B cell (primary cell): ENCODE measurements around the gene PPP6R3. TPM values are rescaled to one million over a fixed set of nuclear protein-coding genes. Genes with fewer than 3 reads are reported as not detected.

Experiments used
- ATAC-seq: fragments of 200-7000 bp; cut with Tn5 transposase; one replicate; pipeline ENCODE4 v1.10.0; 2021; ENCODE audit warnings: low read depth, mild to moderate bottlenecking, moderate number of reproducible peaks, moderate library complexity
- CTCF ChIA-PET: fragments of 350-600 bp; sonication (Branson Sonifier 250); formaldehyde crosslinking; loops from one replicate; lab custom pipeline; 2021; ENCODE audit warnings: antibody characterized with exemption, inconsistent platforms; lab: Charles Lee
- POLR2A ChIA-PET: fragments of 350-600 bp; sonication (Branson Sonifier 250); formaldehyde crosslinking; loops from one replicate; lab custom pipeline; 2021; ENCODE audit warnings: antibody characterized with exemption; lab: Charles Lee
- DNase-seq: peaks from one replicate; pipeline ENCODE4 v3.0.0; 2013
- H2AFZ ChIP-seq: 2 replicates; pipeline ENCODE4 v1.6.1; 2012; ENCODE audit warnings: mild to moderate bottlenecking, low read depth, low read length; ENCODE audit not compliant: insufficient read depth, poor library complexity, severe bottlenecking
- H3K27ac ChIP-seq, 2 donors: 1 replicate in 1 of 2; 2 replicates in 1 of 2; pipeline ENCODE4 v1.5.1; 2012 to 2013; ENCODE audit warnings: low read length in 2 of 2, mild to moderate bottlenecking in 2 of 2, moderate library complexity in 1 of 2
- H3K27me3 ChIP-seq, 4 experiments: fragments of 200-600 bp in 1 of 4; sonication (generic) in 1 of 4; replicated peaks in 1 of 4; 1 replicate in 2 of 4; 2 replicates in 2 of 4; pipeline versions ENCODE4 v1.6.1 to v1.7.0; 2013 to 2016; ENCODE audit warnings: low read length in 3 of 4, mild to moderate bottlenecking in 2 of 4, mixed read lengths in 1 of 4, moderate library complexity in 1 of 4; ENCODE audit not compliant: insufficient read depth in 4 of 4, control insufficient read depth in 3 of 4; ENCODE audit errors: control extremely low read depth in 1 of 4
- H3K36me3 ChIP-seq, 2 experiments: replicated peaks in 1 of 2; 1 replicate in 1 of 2; 2 replicates in 1 of 2; pipeline versions ENCODE4 v1.6.1 to v1.7.1; 2013; ENCODE audit warnings: low read length in 1 of 2; ENCODE audit not compliant: insufficient read depth in 2 of 2, control insufficient read depth in 1 of 2; ENCODE audit errors: control extremely low read depth in 1 of 2, extremely low read depth in 1 of 2
- H3K4me1 ChIP-seq, 2 donors: fragments of 200-600 bp in 1 of 2; sonication (generic) in 1 of 2; 1 replicate in 1 of 2; 2 replicates in 1 of 2; pipeline versions ENCODE4 v1.5.1 to v1.6.1; 2013 to 2017; ENCODE audit warnings: low read length in 2 of 2; ENCODE audit not compliant: control insufficient read depth in 2 of 2, insufficient read depth in 2 of 2
- H3K4me2 ChIP-seq: replicated peaks from 2 replicates; pipeline ENCODE3; 2012; ENCODE audit warnings: mild to moderate bottlenecking, low read depth, low read length; ENCODE audit not compliant: poor library complexity, severe bottlenecking
- H3K4me3 ChIP-seq, 5 experiments: fragments of 200-600 bp in 1 of 5; sonication (generic) in 1 of 5; 1 replicate in 3 of 5; 2 replicates in 2 of 5; pipeline versions ENCODE4 v1.5.1 to v1.7.0; 2011 to 2016; ENCODE audit warnings: low read length in 4 of 5, mild to moderate bottlenecking in 4 of 5, low read depth in 2 of 5, control low read depth in 1 of 5, moderate library complexity in 1 of 5; ENCODE audit not compliant: insufficient read depth in 1 of 5; ENCODE audit errors: control extremely low read depth in 1 of 5, extremely low read depth in 1 of 5
- H3K79me2 ChIP-seq: fragments of 200-600 bp; sonication (generic); one replicate; pipeline ENCODE4 v1.6.0; 2016; ENCODE audit warnings: low read length; ENCODE audit not compliant: control insufficient read depth, insufficient read depth
- H3K9ac ChIP-seq: fragments of 200-600 bp; sonication (generic); 2 replicates; pipeline ENCODE4 v1.6.1; 2017; ENCODE audit warnings: mild to moderate bottlenecking, low read length, moderate library complexity
- H3K9me3 ChIP-seq, 3 donors: one replicate each; pipeline versions ENCODE4 v1.6.1 to v1.7.1; 2013; ENCODE audit warnings: low read length in 2 of 3; ENCODE audit not compliant: control insufficient read depth in 2 of 3, insufficient read depth in 1 of 3; ENCODE audit errors: control extremely low read depth in 1 of 3
- H4K20me1 ChIP-seq: 2 replicates; pipeline ENCODE4 v1.6.0; 2012; ENCODE audit warnings: mild to moderate bottlenecking, low read length; ENCODE audit not compliant: insufficient read depth, control insufficient read depth, poor library complexity, severe bottlenecking
- H3K27ac Mint-ChIP-seq: one replicate; pipeline ENCODE4 v1.8.0; 2021; ENCODE audit warnings: mixed read lengths
- H3K27me3 Mint-ChIP-seq: one replicate; pipeline ENCODE4 v1.8.0; 2021; ENCODE audit warnings: mixed read lengths
- H3K4me1 Mint-ChIP-seq: one replicate; pipeline ENCODE4 v1.8.0; 2021; ENCODE audit warnings: mixed read lengths
- H3K4me3 Mint-ChIP-seq: one replicate; pipeline ENCODE4 v1.8.0; 2021; ENCODE audit warnings: mixed read lengths
- H3K9me3 Mint-ChIP-seq: one replicate; pipeline ENCODE4 v1.8.0; 2022; ENCODE audit warnings: mixed read lengths; ENCODE audit not compliant: insufficient read depth
- EZH2 ChIP-seq: IDR thresholded peaks from 2 replicates; pipeline ENCODE4 v1.6.1; 2012; ENCODE audit warnings: borderline replicate concordance, low read depth, mild to moderate bottlenecking, moderate library complexity, low read length; ENCODE audit not compliant: insufficient read depth, poor library complexity, severe bottlenecking
- WGBS: methylation state at CpG from one replicate; pipeline ENCODE4 v1.1.5; 2013; ENCODE audit warnings: missing lambda C conversion rate; ENCODE audit not compliant: insufficient coverage; 5-methylcytosine and 5-hydroxymethylcytosine counted together
- intact Hi-C: fragments of 100-400 bp; cut with micrococcal nuclease; formaldehyde crosslinking; loops from one replicate; pipeline ENCODE4 v1.10.0; 2022
- polyA plus RNA-seq: library from polyadenylated mRNA; depleted of rRNA; stranded (reverse); fragments of >200 nt; gene quantifications from 2 replicates; pipeline ENCODE4 v1.2.3, GENCODE V29; 2012
- total RNA-seq, 2 donors: library from RNA; stranded (reverse); fragments of 120-200 nt in 1 of 2; gene quantifications; 1 replicate in 1 of 2; 2 replicates in 1 of 2; pipeline versions ENCODE4 v1.2.3 to v1.2.4, GENCODE V29; 2013 to 2022
- TF ChIP-seq, protein P1 (sequence below): fragments of 200-600 bp; IDR thresholded peaks from one replicate; pipeline ENCODE4 v1.8.0; 2022; ENCODE audit warnings: antibody characterized with exemption, mild to moderate bottlenecking

The PPP6R3 gene
- total and polyA plus RNA-seq, 2 donors (not counting 1 experiment from before 2014, with no cell fraction given), result 48.5 to 159 TPM

DNA sequence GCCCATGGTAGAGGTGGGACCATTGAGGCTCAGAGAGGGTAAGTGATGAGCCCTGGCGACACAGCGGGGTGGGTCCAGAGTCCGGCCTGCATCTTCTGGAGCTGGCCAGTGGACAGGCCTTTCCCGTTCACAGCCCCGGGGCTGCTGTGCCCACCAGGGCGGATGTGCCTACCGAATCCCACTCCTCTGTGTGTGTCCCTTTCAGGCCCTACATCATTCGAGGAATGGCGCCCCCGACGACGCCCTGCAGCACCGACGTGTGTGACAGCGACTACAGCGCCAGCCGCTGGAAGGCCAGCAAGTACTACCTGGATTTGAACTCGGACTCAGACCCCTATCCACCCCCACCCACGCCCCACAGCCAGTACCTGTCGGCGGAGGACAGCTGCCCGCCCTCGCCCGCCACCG, 11.9 kb upstream of the PPP6R3 start:
- H3K9me3 Mint-ChIP-seq, result no peaks in the 10 kb centered on the region
- H3K36me3 ChIP-seq, result no peaks in the 10 kb centered on the region
- over 99% methylated on average over 18 of the region's 25 CpGs for WGBS
- H3K4me3 Mint-ChIP-seq, result no peak overlapping the region
- ChIA-PET POLR2A (no interaction called here), CTCF (interaction anchor here (0.8 to 1.3 kb wide), 3 partner anchors 77 to 240 kb away, joined by 3 to 4 read pairs (median 3); no protein-coding TSS in a partner anchor)
- ATAC-seq (no peak), DNase-seq (no peak)
- H3K4me3 ChIP-seq, result no peak overlapping the region
- no peaks in the 10 kb centered on the region for H3K79me2 ChIP-seq
- peaks cover 0 to 7% of the 10 kb centered on the region in 2 donors for H3K4me1 ChIP-seq
- no peaks in the 10 kb centered on the region for H3K27me3 ChIP-seq
- no peaks in the 10 kb centered on the region for H3K9me3 ChIP-seq
- H3K4me1 Mint-ChIP-seq, result peaks cover 4% of the 10 kb centered on the region
- no peaks in the 10 kb centered on the region for H4K20me1 ChIP-seq
- no peak overlapping the region for H3K9ac ChIP-seq
- no peak overlapping the region for H3K4me2 ChIP-seq
- no peaks in the 10 kb centered on the region for H3K27me3 Mint-ChIP-seq
- no peak overlapping the region for H3K27ac ChIP-seq
- no peak for TF ChIP-seq EZH2
- TF ChIP-seq, protein P1, sequence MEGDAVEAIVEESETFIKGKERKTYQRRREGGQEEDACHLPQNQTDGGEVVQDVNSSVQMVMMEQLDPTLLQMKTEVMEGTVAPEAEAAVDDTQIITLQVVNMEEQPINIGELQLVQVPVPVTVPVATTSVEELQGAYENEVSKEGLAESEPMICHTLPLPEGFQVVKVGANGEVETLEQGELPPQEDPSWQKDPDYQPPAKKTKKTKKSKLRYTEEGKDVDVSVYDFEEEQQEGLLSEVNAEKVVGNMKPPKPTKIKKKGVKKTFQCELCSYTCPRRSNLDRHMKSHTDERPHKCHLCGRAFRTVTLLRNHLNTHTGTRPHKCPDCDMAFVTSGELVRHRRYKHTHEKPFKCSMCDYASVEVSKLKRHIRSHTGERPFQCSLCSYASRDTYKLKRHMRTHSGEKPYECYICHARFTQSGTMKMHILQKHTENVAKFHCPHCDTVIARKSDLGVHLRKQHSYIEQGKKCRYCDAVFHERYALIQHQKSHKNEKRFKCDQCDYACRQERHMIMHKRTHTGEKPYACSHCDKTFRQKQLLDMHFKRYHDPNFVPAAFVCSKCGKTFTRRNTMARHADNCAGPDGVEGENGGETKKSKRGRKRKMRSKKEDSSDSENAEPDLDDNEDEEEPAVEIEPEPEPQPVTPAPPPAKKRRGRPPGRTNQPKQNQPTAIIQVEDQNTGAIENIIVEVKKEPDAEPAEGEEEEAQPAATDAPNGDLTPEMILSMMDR, result no peak
- H3K27ac Mint-ChIP-seq, result no peak overlapping the region
- intact Hi-C loops, result loop anchor here (10.0 kb wide), 1 partner anchor 444 kb away; the partner anchor contains the start of gene UNC93B1
- no peak overlapping the region for H2AFZ ChIP-seq

DNA sequence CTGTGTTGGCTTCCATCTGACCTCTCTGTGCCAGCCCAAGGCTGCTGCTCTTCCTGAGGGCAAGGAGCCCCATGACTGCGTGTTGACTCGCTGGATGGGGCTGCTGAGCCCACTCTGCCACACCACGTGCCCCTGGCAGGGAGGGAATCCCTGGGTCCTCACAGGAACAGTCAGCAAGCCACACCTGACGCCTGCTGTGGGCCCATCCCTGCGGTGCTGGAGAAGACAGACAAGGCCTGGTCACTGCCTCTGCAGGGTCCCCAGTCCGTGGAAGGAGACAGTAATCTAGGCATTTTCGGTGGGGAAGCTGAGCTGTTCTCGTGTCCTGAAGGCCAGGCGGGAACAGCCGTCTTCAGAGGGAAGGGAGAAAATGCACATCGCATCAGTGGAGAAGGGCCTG, 10.6 kb upstream of the PPP6R3 start:
- H3K4me2 ChIP-seq, result no peak overlapping the region
- peaks cover 4% of the 10 kb centered on the region for H3K4me1 Mint-ChIP-seq
- H3K4me1 ChIP-seq, result peaks cover 0 to 7% of the 10 kb centered on the region in 2 donors
- intact Hi-C loops, result loop anchor here (10.0 kb wide), 1 partner anchor 445 kb away; the partner anchor contains the start of gene UNC93B1
- no peaks in the 10 kb centered on the region for H3K27me3 Mint-ChIP-seq
- TF ChIP-seq, protein P1, result no peak
- TF ChIP-seq EZH2, result no peak
- no peaks in the 10 kb centered on the region for H3K9me3 Mint-ChIP-seq
- no peaks in the 10 kb centered on the region for H3K36me3 ChIP-seq
- no peak overlapping the region for H3K27ac Mint-ChIP-seq
- no peak for DNase-seq
- no peaks in the 10 kb centered on the region for H3K79me2 ChIP-seq
- H3K4me3 Mint-ChIP-seq, result no peak overlapping the region
- 95% methylated on average over 11 of the region's 11 CpGs for WGBS
- H2AFZ ChIP-seq, result no peak overlapping the region
- ChIA-PET POLR2A (no interaction called here), CTCF (no interaction called here)
- ATAC-seq, result no peak
- no peaks in the 10 kb centered on the region for H4K20me1 ChIP-seq
- no peaks in the 10 kb centered on the region for H3K27me3 ChIP-seq
- no peak overlapping the region for H3K9ac ChIP-seq
- H3K4me3 ChIP-seq, result no peak overlapping the region
- H3K27ac ChIP-seq, result no peak overlapping the region
- H3K9me3 ChIP-seq, result no peaks in the 10 kb centered on the region
